HG02884 (cell line): Measurements from ENCODE around the gene HOXC12.

ENCODE experiments used
- ATAC-seq: cut with Tn5 transposase; IDR thresholded peaks from one replicate; pipeline ENCODE4 v1.9.1; 2021; ENCODE audit warnings: mild to moderate bottlenecking, moderate library complexity; ENCODE audit not compliant: unreplicated experiment

HOXC12 gene

GRCh38 chr12:54005853-54006558 is 51.3 kb downstream of the HOXC12 start:
- no peak for ATAC-seq

- ATAC-seq = no peak
Observed at GRCh38 chr12:54006559-54007220, 52.0 kb downstream of the HOXC12 start.

GRCh38 chr12:54007538-54008259 is 53.0 kb downstream of the HOXC12 start:
- no peak for ATAC-seq

GRCh38 chr12:54008260-54008552 is 53.5 kb downstream of the HOXC12 start:
- ATAC-seq = no peak
